GM10847 (cell line): ENCODE results near the gene TK1.

Source experiments
- POLR2A ChIP-seq: IDR thresholded peaks from 2 replicates; pipeline ENCODE4 v1.6.1; 2011; ENCODE audit not compliant: insufficient read length; ENCODE audit errors: extremely low read depth

TK1 gene

GRCh38 chr17:78186692-78187595, at the start of gene TK1, which contains the start of gene AFMID:
TSS of gene TK1 (minus strand) at chr17:78187052. CDS start at chr17:78186994, 58 bp downstream.
TSS of gene AFMID (plus strand) at chr17:78187362. CDS start at chr17:78187371, 9 bp downstream.
- peak; percentile 61 for TF ChIP-seq POLR2A

- TF ChIP-seq POLR2A = no peak
These were observed 49.0 kb upstream of the TK1 start for GRCh38 chr17:78235885-78236284.

- TF ChIP-seq POLR2A = no peak
These were observed 47.5 kb upstream of the TK1 start for GRCh38 chr17:78234261-78234865.

DNA sequence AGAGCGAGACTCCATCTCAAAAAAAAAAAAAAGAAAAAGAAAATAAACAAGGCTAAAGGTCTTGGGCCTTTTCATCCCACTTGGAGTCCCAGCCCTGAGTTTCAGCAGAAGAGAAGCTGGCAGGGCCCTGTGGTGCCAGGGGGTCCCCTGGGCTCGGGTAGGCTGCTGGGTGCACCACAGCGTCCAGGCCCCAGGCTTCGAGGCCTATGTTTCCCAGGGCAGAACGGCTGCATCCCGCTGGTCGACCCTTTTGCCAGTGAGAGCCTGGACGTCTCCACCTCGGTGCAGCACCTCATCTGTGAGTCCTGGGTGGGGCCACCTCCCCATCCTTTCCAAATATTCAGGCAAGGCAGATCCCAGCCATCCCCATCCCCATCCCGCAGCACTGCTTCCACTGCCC, 46.8 kb upstream of the TK1 start:
- TF ChIP-seq POLR2A = no peak

DNA sequence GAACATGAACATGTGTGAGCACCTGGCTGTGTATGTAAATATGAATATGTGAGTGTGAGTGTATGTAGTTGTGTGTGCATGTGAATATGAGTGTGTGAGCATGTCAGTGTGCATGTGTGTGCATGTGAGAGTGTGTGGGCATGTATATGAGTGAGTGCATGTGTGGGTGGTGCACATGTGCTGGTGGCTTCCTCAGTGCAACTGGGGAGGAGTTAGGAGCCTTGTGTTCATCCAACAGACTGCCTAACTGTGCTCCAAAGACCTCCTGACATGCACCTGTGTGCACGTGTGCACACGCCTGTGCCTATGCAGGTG, 46.0 kb upstream of the TK1 start:
- no peak for TF ChIP-seq POLR2A

- TF ChIP-seq POLR2A = no peak
These were observed 45.4 kb upstream of the TK1 start for GRCh38 chr17:78231991-78232858.

DNA sequence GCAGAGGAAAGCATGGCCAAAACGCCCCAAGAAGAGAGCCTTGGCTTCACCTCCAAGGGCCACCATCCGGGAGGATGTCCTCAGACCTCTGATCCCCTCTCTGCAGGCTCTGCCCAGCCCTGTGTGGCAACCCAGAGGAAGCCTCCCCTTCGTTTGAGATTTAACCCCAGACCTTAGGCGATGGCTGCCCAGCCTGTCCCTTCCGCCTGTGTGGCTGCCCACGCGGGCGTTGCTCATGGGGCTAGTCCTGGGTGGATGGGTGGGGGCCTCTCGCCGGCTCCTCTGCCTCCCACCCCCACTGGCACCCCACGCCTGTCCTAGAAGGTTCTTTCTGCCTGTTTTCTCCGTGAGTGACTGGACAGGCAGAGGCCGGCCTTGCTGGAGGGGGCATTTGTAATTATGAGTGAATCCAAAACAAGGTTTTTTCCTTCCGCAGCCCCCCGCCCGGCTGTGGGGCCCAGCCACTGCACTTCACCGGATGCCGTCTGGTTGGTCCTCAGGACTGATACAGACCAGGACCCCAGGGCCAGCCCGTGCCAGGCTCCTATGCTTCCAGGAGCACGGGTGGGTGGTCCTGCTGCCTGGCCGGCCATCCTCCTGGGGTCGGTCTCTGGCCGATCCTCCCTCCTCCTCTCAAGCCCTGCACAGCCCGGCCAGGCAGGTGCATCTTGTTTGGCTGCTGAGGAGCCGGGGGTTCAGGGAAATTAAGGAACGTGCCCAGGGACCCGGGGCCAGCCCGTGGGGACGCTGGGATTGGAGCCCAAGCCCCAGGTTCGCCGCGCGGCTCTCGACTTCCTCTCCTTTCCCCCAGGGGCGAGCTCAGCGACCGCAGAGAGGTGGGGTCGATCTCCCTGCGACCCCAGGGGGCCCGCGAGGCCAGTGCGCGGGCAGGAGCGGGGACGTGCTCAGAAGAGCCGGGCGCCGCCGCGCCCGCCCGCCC, 44.4 kb upstream of the TK1 start, which contains the start of gene TMEM235:
Gene TMEM235 (plus strand): TSS at position 636 of the 940 bp plus-strand sequence. CDS start 393 bp downstream, outside the sequence.
- no peak for TF ChIP-seq POLR2A

GRCh38 chr17:78230252-78230962, 43.6 kb upstream of the TK1 start:
- TF ChIP-seq POLR2A = no peak

GRCh38 chr17:78228176-78228575, 41.3 kb upstream of the TK1 start:
- no peak for TF ChIP-seq POLR2A

GRCh38 chr17:78227455-78227916, 40.6 kb upstream of the TK1 start:
- TF ChIP-seq POLR2A = no peak

DNA sequence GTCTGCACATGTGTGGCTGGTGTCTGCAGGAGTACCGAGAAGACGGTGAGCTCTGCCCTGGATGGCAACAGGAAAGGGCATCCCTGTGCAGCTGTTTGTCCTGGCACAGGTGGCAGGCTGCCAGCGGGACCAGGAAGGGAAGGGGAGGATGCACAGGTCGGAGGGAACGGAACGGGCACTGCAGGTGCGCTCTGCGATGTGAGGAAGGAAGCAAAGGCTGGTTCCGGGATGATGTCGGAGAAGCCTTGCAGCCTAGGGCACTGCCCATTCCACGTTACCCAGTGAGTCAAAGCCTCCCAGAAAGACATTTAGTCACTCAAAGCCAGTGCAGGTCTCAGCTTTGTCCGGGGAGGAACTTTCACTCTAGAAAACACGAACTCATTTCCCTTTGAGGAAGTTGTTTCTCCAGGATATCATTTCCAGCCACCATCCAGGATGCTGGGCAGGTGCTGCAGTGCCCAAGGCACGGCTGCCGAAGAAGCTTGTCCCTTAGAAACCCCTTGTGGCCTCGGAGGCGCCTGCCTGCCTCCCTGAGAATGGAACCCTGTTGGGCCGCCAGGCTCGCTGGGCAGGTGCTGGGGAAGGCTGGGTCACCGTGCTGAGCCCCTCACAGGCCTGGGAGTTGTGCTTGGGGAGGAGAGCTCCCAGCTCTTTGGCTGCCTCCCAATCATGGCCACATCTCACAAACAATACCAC, 40.1 kb upstream of the TK1 start:
- TF ChIP-seq POLR2A = no peak

- TF ChIP-seq POLR2A = no peak
These were observed 39.4 kb upstream of the TK1 start for GRCh38 chr17:78226055-78226758.
